Ecto neural progenitor cell (in vitro differentiated cells): ENCODE measurements around the gene LYPD1.

ENCODE experiments used
- DNase-seq: peaks from one replicate; pipeline ENCODE4 v3.0.0-alpha.2; 2018; ENCODE audit warnings: low spot score

LYPD1 gene

GRCh38 chr2:132595186-132595585 is 74.8 kb downstream of the LYPD1 start:
- no peak for DNase-seq
